GM12878 (cell line): ENCODE measurements around the gene INAFM1. TPM values are rescaled to one million over a fixed set of nuclear protein-coding genes. Genes with fewer than 3 reads are reported as not detected.

Experiments used
- BHLHE40 ChIP-seq, 2 experiments: fragments of 450-650 bp in 1 of 2; IDR thresholded peaks; 2 replicates each; pipeline ENCODE4 v1.6.1; 2011 to 2017; ENCODE audit warnings: low read depth in 2 of 2, borderline replicate concordance in 1 of 2, improper control_type of control experiment in 1 of 2, low read length in 1 of 2, mild to moderate bottlenecking in 1 of 2
- BRCA1 ChIP-seq: IDR thresholded peaks from 2 replicates; pipeline ENCODE4 v1.6.1; 2011; ENCODE audit warnings: low read depth, low read length, improper control_type of control experiment
- CHD1 ChIP-seq: IDR thresholded peaks from 2 replicates; pipeline ENCODE4 v1.6.1; 2012; ENCODE audit warnings: low read depth, low read length, improper control_type of control experiment
- CHD2 ChIP-seq: IDR thresholded peaks from 2 replicates; pipeline ENCODE4 v1.6.1; 2011; ENCODE audit warnings: low read depth, low read length, improper control_type of control experiment, borderline replicate concordance
- EZH2 ChIP-seq: IDR thresholded peaks from 2 replicates; pipeline ENCODE4 v1.6.1; 2012; ENCODE audit warnings: low read depth, mild to moderate bottlenecking, control low read depth, inconsistent platforms, low read length, borderline replicate concordance; ENCODE audit not compliant: control insufficient read depth
- HDAC6 ChIP-seq: fragments of 200-600 bp; sonication (generic); IDR thresholded peaks from one replicate; pipeline ENCODE4 v1.8.0; 2017; ENCODE audit warnings: antibody characterized with exemption; ENCODE audit not compliant: unreplicated experiment
- HDGF ChIP-seq: fragments of 450-650 bp; IDR thresholded peaks from 2 replicates; pipeline ENCODE4 v1.6.1; 2016; ENCODE audit warnings: antibody characterized with exemption
- NBN ChIP-seq: fragments of 450-650 bp; IDR thresholded peaks from 2 replicates; pipeline ENCODE4 v1.6.1; 2016
- NKRF ChIP-seq: fragments of 450-650 bp; conservative IDR thresholded peaks from 2 replicates; pipeline ENCODE4 v1.6.1; 2017; ENCODE audit warnings: mild to moderate bottlenecking, moderate library complexity
- PAX5 ChIP-seq: IDR thresholded peaks from 2 replicates; pipeline ENCODE4 v1.6.1; 2011; ENCODE audit warnings: low read depth, low read length, borderline replicate concordance
- PKNOX1 ChIP-seq: fragments of 450-650 bp; IDR thresholded peaks from 2 replicates; pipeline ENCODE4 v1.6.1; 2016; ENCODE audit warnings: mild to moderate bottlenecking
- POLR2A ChIP-seq: IDR thresholded peaks from 2 replicates; pipeline ENCODE4 v1.6.1; 2011; ENCODE audit warnings: low read depth, mild to moderate bottlenecking, low read length
- POLR2AphosphoS5 ChIP-seq: IDR thresholded peaks from 2 replicates; pipeline ENCODE4 v1.6.1; 2011; ENCODE audit warnings: mild to moderate bottlenecking, low read length, inconsistent platforms
- RB1 ChIP-seq: fragments of 450-650 bp; formaldehyde crosslinking; IDR thresholded peaks from 2 replicates; pipeline ENCODE4 v1.6.1; 2017; ENCODE audit warnings: mild to moderate bottlenecking, borderline replicate concordance
- SP1 ChIP-seq: IDR thresholded peaks from one replicate; pipeline ENCODE4 v1.6.1; 2011; ENCODE audit warnings: low read depth, low read length
- polyA plus RNA-seq, 11 experiments: library from polyadenylated mRNA; depleted of rRNA in 4 of 11; unstranded in 6 of 11; stranded (reverse) in 5 of 11; fragments of >200 nt; fragmentation: Nextera tagmentation in 4 of 11; fragmentation: Illumina TruSeq in 1 of 11; extraction: Ambion mirVana in 4 of 11; extraction: Trizol in 1 of 11; gene quantifications; 1 replicate in 1 of 11; 2 replicates in 10 of 11; pipeline versions ENCODE4 v1.2.1 to v1.2.3, GENCODE V29; 2011 to 2016; ENCODE audit warnings: inconsistent platforms in 2 of 11, missing spikeins in 2 of 11, low read depth in 1 of 11
- total RNA-seq, 4 experiments: library from RNA; depleted of rRNA in 3 of 4; stranded (reverse); fragments of >200 nt in 3 of 4; fragmentation: Illumina TruSeq in 1 of 4; extraction: Trizol in 1 of 4; gene quantifications; 2 replicates each; pipeline versions ENCODE4 v1.2.1 to v1.2.3, GENCODE V29; 2013 to 2021
- TF ChIP-seq, protein P1 (sequence below): fragments of 450-650 bp; IDR thresholded peaks from 2 replicates; pipeline ENCODE4 v1.6.1; 2018; ENCODE audit warnings: borderline replicate concordance, mild to moderate bottlenecking; ENCODE audit not compliant: partially characterized antibody
- TF ChIP-seq, protein P2 (sequence below): IDR thresholded peaks from 2 replicates; pipeline ENCODE4 v1.6.1; 2012; ENCODE audit warnings: low read depth, low read length, improper control_type of control experiment
- TF ChIP-seq, protein P3 (sequence below): fragments of 450-650 bp; IDR thresholded peaks from 2 replicates; pipeline ENCODE4 v1.6.1; 2018; ENCODE audit warnings: mild to moderate bottlenecking, low read depth, moderate library complexity; ENCODE audit not compliant: partially characterized antibody

The INAFM1 gene
- total and polyA plus RNA-seq, 10 of the 15 experiments (the other 5 are each of a cell fraction or from before 2014, with no cell fraction given): 0.57 to 6.8 (median 1.1) TPM; not detected in 1

GRCh38 chr19:47274071-47274890 lies at the start of gene INAFM1 (continued):
- peak; percentile 58; the same call in 1 of the 2 replicates for TF ChIP-seq BRCA1
- peak; percentile 83 for TF ChIP-seq POLR2A
- TF ChIP-seq CHD2: peak; percentile 87
- TF ChIP-seq, protein P1, sequence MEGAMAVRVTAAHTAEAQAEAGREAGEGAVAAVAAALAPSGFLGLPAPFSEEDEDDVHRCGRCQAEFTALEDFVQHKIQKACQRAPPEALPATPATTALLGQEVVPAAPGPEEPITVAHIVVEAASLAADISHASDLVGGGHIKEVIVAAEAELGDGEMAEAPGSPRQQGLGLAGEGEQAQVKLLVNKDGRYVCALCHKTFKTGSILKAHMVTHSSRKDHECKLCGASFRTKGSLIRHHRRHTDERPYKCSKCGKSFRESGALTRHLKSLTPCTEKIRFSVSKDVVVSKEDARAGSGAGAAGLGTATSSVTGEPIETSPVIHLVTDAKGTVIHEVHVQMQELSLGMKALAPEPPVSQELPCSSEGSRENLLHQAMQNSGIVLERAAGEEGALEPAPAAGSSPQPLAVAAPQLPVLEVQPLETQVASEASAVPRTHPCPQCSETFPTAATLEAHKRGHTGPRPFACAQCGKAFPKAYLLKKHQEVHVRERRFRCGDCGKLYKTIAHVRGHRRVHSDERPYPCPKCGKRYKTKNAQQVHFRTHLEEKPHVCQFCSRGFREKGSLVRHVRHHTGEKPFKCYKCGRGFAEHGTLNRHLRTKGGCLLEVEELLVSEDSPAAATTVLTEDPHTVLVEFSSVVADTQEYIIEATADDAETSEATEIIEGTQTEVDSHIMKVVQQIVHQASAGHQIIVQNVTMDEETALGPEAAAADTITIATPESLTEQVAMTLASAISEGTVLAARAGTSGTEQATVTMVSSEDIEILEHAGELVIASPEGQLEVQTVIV: peak; percentile 37
- peak; percentile 60; the same call in 1 of the 2 replicates for TF ChIP-seq POLR2AphosphoS5
- TF ChIP-seq SP1: peak; percentile 68
- TF ChIP-seq RB1: peak; percentile 40; the same call in 1 of the 2 replicates
- TF ChIP-seq NBN: peak; percentile 86; the same call in 1 of the 2 replicates
- TF ChIP-seq HDGF: no peak
- peak; percentile 57; the same call in 1 of the 2 replicates for TF ChIP-seq PKNOX1
- no peak for TF ChIP-seq HDAC6
- TF ChIP-seq, protein P2, sequence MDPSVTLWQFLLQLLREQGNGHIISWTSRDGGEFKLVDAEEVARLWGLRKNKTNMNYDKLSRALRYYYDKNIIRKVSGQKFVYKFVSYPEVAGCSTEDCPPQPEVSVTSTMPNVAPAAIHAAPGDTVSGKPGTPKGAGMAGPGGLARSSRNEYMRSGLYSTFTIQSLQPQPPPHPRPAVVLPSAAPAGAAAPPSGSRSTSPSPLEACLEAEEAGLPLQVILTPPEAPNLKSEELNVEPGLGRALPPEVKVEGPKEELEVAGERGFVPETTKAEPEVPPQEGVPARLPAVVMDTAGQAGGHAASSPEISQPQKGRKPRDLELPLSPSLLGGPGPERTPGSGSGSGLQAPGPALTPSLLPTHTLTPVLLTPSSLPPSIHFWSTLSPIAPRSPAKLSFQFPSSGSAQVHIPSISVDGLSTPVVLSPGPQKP: 0 out of 2 replicates have a peak, but pooled peaks have one; percentile 48
- TF ChIP-seq CHD1: no peak
- TF ChIP-seq, protein P3, sequence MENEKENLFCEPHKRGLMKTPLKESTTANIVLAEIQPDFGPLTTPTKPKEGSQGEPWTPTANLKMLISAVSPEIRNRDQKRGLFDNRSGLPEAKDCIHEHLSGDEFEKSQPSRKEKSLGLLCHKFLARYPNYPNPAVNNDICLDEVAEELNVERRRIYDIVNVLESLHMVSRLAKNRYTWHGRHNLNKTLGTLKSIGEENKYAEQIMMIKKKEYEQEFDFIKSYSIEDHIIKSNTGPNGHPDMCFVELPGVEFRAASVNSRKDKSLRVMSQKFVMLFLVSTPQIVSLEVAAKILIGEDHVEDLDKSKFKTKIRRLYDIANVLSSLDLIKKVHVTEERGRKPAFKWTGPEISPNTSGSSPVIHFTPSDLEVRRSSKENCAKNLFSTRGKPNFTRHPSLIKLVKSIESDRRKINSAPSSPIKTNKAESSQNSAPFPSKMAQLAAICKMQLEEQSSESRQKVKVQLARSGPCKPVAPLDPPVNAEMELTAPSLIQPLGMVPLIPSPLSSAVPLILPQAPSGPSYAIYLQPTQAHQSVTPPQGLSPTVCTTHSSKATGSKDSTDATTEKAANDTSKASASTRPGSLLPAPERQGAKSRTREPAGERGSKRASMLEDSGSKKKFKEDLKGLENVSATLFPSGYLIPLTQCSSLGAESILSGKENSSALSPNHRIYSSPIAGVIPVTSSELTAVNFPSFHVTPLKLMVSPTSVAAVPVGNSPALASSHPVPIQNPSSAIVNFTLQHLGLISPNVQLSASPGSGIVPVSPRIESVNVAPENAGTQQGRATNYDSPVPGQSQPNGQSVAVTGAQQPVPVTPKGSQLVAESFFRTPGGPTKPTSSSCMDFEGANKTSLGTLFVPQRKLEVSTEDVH: peak; percentile 22
- peak in 1 of 2 experiments; percentile 27; a peak in 1 of 4 replicates for TF ChIP-seq BHLHE40 (IDR thresholded peaks at IDR 0.05; ENCODE audit: borderline replicate concordance in 1 of 2, low read depth in 2 of 2, low read length in 1 of 2)
- TF ChIP-seq PAX5: peak; percentile 27; the same call in 1 of the 2 replicates
- TF ChIP-seq EZH2: no peak
- TF ChIP-seq NKRF: peak; percentile 58
